Dedifferentiated amniotic fluid mesenchymal stem cell (primary cell): ENCODE data around the gene HTR2B.
"Not testable (repeated sequence)": the region's sequence is repeated elsewhere in the genome, so short reads cannot be mapped to it uniquely, and the experiment has no call there.

Experiments
- DNase-seq: peaks from one replicate; pipeline ENCODE4 v3.0.0-alpha.2; 2016; ENCODE audit errors: extremely low spot score

HTR2B gene

GRCh38 chr2:231133365-231134099 lies 8.7 kb upstream of the HTR2B start:
- no peak for DNase-seq

DNA sequence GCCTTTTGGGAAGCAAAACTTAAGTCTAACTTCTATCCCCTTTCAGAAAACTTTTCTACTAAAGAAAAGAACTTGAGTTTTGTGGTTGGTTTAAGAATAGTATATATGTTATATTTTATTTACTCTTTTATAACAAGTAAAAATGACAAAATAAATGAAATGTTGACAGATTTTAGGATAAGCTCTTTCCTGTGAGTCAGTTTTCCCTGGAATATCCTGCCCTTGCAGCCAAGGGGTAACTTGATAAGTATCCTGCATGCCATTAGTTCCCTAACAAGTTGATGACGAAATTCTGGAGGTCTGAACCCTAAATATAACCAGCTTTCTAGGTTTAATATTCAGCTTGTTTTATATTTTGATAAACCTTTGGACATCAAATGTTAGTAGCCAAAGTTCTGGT lies 7.3 kb upstream of the HTR2B start:
- peak; percentile 28 for DNase-seq

- DNase-seq: no peak
Measured at GRCh38 chr2:231130336-231131056, 5.7 kb upstream of the HTR2B start.

DNA sequence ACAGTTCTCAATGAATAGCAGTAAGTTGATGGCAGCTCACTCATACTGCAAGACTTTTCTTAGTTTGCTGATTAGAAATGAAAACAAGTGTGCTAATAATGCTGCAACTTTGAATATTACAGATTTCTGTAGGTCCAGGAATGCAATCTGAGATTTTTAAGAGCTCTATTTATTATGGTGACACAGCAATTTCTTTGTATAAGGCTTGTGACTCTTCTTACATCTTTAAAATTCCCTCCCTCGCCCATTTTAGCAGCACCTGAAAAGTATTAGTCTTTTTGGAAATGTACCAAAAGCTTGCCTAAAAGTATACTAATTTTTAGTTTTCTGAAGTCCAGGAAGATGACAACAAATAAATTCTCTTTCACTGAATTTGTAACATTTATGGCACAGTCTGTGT lies 4.4 kb upstream of the HTR2B start:
- DNase-seq: peak; percentile 26

GRCh38 chr2:231128541-231128940 lies 3.7 kb upstream of the HTR2B start:
- no peak for DNase-seq

- DNase-seq: no peak
Measured at GRCh38 chr2:231127936-231128335, 3.1 kb upstream of the HTR2B start.

DNA sequence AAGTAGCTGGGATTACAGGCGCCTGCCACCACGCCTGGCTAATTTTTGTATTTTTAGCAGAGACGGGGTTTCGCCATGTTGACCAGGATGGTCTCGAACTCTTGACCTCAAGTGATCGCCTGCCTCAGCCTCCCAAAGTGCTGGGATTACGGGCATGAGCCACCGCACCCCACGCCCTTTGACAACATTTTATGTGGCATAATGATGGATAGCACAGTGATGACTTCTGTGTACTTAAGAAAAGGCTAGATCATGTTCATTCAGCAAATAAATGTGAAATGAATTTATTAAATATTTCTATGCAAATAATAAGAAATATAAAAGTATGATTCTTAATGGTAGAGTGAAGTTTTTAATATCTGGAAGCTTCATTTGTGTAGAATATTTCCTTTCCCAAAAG lies 2.6 kb upstream of the HTR2B start:
- DNase-seq: no peak

DNA sequence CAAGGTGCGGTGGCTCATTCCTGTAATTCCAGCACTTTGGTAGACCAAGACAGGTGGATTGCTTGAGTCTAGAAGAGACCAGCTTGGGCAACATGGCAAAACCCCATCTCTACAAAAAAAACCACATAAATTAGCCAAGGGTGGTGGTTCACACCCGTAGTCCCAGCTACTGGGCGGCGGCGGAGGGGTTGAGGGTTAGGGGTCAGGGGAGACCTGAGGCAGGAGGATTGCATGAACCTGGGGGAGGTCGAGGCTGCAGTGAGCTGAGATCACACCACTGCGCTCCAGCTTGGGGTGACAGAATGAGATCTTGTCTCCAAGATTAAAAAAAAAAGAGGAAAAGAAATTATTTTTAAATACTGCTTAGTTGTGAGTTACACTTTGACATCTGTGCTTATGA lies 1.3 kb upstream of the HTR2B start:
- no peak for DNase-seq

DNA sequence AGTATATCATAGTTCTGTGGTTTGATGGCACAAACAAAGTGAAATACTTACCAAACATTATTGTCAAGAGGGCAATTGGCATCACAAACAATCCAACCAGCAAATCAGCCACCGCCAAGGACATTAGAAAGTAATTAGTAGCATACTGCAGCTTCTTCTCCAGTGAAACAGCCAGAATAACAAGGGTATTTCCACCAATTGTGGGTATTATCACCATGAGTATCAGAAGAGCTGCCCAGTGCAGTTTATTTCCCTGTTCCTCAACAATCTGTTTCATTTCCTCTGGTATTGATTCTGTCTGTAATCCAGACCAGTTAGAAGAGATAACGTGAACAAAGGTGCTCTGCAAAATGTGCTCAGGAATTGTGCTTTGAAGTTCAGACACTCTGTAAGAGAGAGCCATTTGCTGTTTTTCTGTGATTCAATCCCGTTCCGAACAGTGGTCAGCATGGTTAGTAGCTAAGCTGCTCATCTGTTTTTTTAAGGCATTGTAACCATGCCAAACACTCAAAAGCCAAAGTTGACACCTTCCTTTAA lies 1.4 kb downstream of the HTR2B start:
- DNase-seq: no peak

DNA sequence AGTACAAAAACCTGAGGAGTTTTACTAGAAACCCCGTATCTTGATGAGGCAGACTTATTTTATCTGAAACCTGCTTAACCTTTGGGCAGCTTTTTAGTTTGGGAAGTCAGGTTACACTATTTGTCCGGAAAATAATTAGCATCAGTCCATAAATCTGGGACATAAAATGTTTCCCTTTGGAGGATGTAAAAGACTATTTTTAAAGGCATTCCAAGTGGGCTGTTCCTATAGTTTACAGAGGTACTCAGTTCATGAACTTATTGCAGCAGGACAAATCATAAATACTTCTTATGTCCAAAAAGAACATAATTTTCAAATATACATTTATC lies 6.3 kb downstream of the HTR2B start:
- DNase-seq: no peak

- no peak for DNase-seq
Measured at GRCh38 chr2:231117922-231118613, 6.8 kb downstream of the HTR2B start.

DNA sequence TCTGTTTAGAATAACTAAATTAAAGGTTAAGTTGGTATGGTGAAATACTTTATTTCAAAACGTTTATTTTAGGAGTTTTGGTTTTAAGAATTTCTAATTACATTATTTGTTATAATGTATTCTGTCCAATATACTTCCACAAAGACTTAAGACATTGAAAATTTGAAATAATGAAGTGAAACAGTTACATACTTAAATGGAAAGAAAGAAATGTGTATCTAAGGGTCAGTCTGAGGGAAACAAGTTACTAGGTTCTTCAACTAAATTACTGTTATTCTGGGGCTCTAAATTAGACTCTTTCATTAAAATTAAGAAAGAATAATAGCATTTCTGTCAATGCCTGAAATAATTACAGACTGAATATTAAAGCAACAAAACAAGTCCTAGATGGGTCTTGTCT lies 7.7 kb downstream of the HTR2B start:
- DNase-seq: no peak

GRCh38 chr2:231115651-231116050 lies 9.2 kb downstream of the HTR2B start:
- no peak for DNase-seq

DNA sequence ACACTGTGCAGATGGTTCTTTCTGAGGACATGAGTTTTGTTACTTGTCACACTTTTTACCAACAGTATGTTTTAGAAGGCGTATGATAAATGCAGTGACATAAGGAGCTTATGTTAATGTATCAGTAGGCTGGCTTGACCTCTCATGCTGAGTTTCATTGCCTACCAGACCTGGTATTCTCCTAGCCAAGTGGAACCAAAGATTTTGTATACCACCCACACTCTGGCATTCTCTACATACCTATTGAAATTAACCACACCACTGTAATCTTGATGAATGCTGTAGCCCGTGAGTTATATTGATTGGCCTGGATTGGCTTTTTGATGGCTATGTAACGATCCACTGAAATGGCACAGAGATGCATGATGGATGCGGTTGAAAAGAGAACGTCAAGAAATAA lies 11.4 kb downstream of the HTR2B start:
- no peak for DNase-seq

- DNase-seq: peak; percentile 32
Measured at GRCh38 chr2:231111987-231112386, 12.9 kb downstream of the HTR2B start.

DNA sequence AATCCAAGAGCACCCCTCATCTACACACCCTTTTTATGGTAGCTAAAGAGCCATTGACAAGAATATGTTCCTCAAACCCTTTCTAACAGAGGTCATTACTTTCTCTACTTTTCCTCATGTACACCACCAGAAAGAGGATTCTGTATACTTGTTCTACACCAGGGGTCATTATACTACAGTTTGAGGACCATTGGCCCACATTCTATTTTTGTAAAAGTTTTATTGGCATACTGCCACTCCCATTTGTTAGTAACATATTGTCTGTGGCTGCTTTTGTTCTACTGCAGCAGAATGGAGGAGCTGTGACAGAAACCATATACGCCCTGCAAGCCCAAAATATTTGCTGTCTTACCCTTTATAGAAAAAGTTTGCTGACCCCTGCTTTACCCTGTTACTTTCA lies 14.3 kb downstream of the HTR2B start:
- DNase-seq: peak; percentile 60

DNA sequence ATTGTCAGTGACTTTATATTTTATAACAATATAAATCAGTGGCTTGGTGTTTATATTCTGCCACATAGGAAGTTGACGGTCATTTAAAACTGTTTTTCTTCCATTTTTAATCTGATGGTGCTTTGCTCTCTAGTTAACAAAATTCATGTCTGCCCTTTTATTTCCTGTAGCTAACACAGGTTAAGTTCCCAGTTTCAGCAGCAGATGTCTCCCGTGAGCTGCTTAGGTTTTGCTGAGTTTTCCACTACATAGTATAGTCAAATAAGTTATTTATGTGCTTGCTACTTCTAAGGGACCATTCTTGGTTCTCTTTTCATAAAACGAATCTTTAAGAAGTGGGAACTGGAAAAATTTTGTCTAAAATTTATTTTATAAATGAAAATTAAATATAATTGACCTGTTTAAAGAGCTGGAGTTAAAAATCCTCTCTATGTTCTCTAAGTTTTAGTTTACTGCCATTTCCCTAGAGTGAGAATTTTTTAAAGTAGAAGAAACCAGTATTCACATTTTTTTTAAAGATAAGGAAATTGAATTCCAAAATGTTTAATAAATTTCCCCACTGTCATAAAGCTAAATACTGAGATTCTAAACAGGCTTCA lies 20.6 kb downstream of the HTR2B start:
- peak; percentile 88 for DNase-seq

- no peak for DNase-seq
Measured at GRCh38 chr2:231102772-231103171, 22.1 kb downstream of the HTR2B start.

DNA sequence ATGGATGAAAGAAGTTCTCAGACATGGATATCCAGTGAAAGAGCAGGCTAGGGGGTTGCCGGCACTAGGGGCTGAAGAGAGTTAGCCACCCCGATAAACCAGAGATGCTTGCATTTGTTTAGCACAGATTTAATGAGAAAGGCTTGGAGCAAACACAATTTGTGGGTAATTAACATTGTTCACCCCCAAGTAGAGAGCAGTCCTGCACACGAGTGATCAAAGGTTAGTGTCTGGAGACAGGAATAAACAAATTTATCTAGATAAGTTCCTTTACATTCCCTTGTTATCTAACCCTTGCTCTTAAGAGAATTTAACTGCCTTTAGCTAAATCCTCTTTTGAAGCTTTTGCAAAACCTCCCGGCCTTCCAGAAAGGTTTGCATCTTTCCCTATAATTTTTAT lies 23.9 kb downstream of the HTR2B start:
- DNase-seq: no peak

DNA sequence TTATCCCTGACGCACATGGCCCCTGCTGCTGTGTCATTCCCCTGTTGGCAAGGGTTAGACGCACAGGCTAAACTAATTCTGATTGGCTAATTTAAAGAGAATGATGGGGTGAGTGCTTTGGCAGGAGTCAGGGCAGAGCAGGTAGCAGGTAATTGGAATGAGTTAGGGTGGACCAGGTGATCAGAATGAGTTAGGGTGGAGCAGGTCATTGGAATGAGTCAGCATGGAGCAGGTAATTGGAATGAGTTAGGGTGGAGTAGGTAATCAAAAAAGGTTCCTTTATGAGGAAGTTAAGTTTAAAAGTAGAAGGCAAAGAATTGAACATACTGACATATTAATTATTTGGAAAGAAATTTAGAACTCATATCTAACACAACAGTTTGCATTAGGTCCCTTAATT lies 24.5 kb downstream of the HTR2B start:
- not testable (repeated sequence) for DNase-seq

- DNase-seq: no peak
Measured at GRCh38 chr2:231099918-231100317, 24.9 kb downstream of the HTR2B start.

DNA sequence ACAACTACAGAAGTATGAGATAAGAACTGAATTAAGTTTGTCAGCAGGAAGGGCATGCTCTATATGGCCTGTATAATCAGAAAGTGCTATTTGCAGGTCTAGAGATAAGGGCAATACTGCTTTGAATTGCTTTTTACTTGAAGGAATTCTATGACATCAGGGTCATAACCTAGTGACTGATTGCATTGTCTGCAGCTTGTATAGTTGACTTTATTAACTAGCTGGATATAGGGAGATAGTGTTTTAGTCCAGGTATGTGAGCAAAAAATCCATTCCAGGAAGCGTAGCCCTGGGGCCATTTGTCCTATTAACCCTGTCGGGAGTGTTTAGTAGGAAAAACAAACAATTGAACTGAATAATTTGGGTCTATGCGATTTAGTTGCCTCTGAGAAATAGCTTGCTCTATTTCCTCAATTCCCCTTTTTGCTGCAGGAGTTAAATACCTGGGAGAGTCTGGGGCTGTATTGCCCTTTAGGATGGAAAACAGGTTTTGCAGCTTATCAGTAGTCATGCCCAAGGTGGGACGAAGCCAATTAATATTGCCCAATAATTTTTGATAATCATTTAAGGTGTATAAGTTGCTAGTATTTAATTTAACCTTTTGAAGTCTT lies 30.0 kb downstream of the HTR2B start:
- DNase-seq: no peak
